Stimulated activated CD4-positive, alpha-beta T cell treated with anti-CD3 and anti-CD28 coated beads, Interleukin-12 subunit alpha, Interleukin-12 subunit beta, amount 100 ng/mL, for 4 hours (primary cell): ENCODE results near the gene LGALS4.
"Not testable (repeated sequence)": the region's sequence is repeated elsewhere in the genome, so short reads cannot be mapped to it uniquely, and the experiment has no call there.

Experiments
- DNase-seq: peaks from one replicate; pipeline ENCODE4 v3.0.0-alpha.2; 2020

Gene LGALS4

DNA sequence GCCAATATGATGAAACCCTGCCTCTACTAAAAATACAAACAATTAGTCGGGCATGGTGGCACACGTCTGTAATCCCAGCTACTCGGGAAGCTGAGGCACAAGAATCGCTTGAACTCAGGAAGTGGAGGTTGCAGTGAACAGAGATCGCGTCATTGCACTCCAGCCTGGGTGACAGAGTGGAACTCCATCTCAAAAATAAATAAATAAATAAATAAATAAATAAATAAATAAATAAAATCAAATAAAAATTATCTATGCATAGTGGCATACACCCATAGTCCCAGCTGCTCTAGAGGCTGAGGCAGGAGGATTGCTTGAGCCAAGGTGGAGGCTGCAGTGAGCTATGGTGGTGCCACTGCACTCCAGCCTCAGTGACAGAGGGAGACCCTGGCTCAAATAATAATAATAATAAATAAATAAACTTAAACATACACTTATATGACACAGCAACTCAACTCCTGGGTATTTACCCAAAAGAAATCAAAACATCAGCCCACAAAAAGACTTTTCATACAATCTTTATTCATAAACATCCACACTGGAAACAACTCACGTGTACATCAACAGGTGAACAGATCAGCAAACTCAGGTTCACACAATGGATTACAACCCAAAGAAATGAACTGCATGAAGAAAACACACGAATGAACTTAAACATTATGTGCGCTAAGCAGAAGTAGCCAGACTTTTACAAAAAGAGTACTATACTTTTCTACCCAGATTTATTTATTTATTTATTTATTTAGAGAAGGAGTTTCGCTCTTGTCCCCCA is 46.3 kb downstream of the LGALS4 start:
- no peak for DNase-seq

DNA sequence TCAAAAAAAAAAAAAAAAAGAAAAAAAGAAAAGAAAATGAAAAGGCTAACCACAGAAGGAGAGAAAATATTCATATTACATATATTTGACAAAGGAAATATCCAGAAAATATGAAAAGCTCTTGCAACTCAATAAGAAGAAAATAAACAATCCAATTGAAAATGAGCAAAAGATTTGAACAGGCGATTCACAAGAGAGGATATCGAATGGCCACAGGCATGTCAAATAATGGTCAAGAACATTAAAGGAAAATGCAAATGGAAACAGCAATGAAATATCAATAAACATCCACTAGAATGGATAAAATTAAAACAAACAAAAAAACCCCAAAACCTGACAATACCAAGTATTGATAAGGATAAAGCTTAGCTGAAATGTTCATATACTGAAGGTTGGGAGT is 47.5 kb downstream of the LGALS4 start:
- no peak for DNase-seq

DNA sequence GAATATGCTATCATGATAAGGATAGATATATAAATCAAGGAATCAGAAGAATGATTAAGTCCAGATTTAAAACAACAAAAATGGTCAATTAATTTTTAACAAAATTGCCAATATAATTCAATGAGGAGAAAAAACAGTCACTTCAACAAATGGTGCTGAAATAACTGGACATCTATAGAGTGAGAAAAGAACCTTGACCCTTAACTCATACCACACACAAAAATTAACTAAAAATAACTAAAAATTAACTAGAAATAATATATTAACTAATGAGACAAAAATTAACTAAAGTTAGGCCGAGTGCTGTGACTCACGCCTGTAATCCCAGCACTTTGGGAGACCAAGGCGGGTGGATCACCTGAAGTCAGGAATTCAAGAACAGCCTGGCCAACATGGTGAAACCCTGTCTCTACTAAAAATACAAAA is 48.9 kb downstream of the LGALS4 start:
- no peak for DNase-seq

- not testable (repeated sequence) for DNase-seq
These were observed 50.8 kb downstream of the LGALS4 start for GRCh38 chr19:38761884-38762389.

DNA sequence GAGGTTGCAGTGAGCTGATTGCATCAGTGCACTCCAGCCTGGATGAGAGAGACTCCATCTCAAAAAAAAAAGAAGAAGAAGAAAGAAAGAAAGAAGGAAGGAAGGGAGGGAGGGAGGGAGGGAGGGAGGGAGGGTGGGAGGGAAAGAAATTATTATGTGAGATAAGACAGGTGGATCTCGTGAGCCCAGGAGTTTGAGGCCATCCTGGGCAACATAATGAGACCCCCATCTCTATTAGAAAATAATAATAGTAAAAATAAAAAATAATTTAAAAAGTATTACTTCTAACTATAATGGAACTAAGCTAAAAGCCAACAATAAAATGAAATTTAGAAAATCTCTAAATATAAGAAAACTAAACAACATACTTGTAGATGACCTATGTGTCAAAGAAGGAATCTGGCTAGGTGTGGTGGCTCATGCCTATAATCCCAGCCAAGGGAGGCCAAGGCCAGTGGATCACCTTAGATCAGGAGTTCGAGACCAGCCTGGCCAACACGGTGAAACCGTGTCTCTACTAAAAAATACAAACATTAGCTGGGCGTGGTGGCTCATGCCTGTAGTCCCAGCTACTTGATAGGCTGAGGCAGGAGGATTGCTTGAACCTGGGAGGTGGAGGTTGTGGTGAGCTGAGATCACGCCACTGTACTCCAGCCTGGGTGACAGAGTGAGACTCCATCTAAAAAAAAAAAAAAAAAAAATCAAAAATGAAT is 51.8 kb downstream of the LGALS4 start:
- DNase-seq, result not testable (repeated sequence)

DNA sequence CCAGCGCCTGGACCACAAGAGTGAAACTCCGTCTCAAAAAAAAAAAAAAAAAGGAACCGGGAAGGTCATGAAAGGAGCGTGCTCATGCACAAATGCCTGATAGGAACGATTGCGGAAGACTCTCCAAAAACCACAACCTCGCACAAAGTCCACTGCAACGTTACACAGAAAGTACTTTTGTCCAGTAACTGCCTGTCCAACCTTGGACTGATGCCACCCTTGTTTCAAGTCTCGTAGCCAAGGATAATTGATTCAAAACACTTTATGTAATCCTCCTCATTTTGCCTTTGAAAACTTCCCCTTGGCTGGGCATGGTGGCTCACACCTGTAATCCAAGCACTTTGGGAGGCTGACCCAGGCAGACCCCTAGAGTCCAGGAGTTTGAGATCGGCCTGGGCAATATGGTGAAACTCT is 53.1 kb downstream of the LGALS4 start:
- DNase-seq, result no peak

- not testable (repeated sequence) for DNase-seq
These were observed 58.5 kb downstream of the LGALS4 start for GRCh38 chr19:38754196-38754595.

DNA sequence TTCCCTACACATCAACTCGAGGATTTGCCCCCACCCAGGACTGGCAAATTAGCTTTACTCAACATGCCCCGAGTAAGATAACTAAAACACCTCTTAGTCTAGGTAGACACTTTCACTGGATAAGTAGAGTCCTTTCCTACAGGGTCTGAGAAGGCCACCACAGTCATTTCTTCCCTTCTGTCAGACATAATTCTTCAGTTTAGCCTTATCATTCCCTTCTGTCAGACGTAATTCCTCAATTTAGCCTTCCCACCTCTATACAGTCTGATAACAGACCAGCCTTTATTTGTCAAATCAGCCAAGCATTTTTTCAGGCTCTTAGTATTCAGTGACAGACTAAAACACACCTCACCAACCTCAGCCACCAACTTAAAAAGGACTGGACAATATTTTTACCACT is 59.0 kb downstream of the LGALS4 start:
- not testable (repeated sequence) for DNase-seq
